Amygdala (tissue), 56 donors: ENCODE data around the gene C17orf107.

ENCODE experiments used
- DNase-seq, 56 donors: peaks; one replicate each; lab custom pipeline; 2025; lab: John Stamatoyannopoulos, UW

The C17orf107 gene

GRCh38 chr17:4947010-4947410 is 47.7 kb downstream of the C17orf107 start:
- DNase-seq: peak in 1 of 56 donors; percentile 8

GRCh38 chr17:4947411-4948165 is 48.3 kb downstream of the C17orf107 start:
- DNase-seq: peak in 23 of 56 donors; percentile 19 to 67 (median 41)

GRCh38 chr17:4948166-4948930 is 49.0 kb downstream of the C17orf107 start, which contains the start of gene PFN1:
PFN1 (minus strand) TSS chr17:4948530; CDS start chr17:4948394, 136 bp downstream.
- peak in 55 of 56 donors; percentile 45 to 90 (median 78) for DNase-seq

GRCh38 chr17:4948931-4949320 is 49.6 kb downstream of the C17orf107 start:
- DNase-seq: peak in 43 of 56 donors; percentile 36 to 84 (median 69)

GRCh38 chr17:4949321-4950074 is 50.2 kb downstream of the C17orf107 start:
- DNase-seq: peak in 25 of 56 donors; percentile 9 to 72 (median 48)

GRCh38 chr17:4950075-4950745 is 50.9 kb downstream of the C17orf107 start:
- DNase-seq: peak in 2 of 56 donors; percentile 9 to 21

GRCh38 chr17:4950746-4951204 is 51.4 kb downstream of the C17orf107 start, which contains the start of gene ENO3:
ENO3 (plus strand) TSS chr17:4951119; CDS start chr17:4951830, 711 bp downstream.
- no peak for DNase-seq

GRCh38 chr17:4951486-4951885 is 52.1 kb downstream of the C17orf107 start:
- no peak for DNase-seq
